ENCODE measurements around the gene LAMA2.

Gene LAMA2

GRCh38 chr6:129282019-129282418 is 399.1 kb downstream of the LAMA2 start:
- TF ChIP-seq FOXP2 (optimal IDR thresholded peaks at IDR 0.05; ENCODE audit: borderline replicate concordance, extremely low read depth, extremely low read length, insufficient read depth): no peak
- no peak for TF ChIP-seq SIN3A (IDR thresholded peaks at IDR 0.05; ENCODE audit: borderline replicate concordance, insufficient read depth, low read length)
- TF ChIP-seq TAF1 (IDR thresholded peaks at IDR 0.05; ENCODE audit: borderline replicate concordance, insufficient read depth, low read length): no peak
- TF ChIP-seq, protein P1, sequence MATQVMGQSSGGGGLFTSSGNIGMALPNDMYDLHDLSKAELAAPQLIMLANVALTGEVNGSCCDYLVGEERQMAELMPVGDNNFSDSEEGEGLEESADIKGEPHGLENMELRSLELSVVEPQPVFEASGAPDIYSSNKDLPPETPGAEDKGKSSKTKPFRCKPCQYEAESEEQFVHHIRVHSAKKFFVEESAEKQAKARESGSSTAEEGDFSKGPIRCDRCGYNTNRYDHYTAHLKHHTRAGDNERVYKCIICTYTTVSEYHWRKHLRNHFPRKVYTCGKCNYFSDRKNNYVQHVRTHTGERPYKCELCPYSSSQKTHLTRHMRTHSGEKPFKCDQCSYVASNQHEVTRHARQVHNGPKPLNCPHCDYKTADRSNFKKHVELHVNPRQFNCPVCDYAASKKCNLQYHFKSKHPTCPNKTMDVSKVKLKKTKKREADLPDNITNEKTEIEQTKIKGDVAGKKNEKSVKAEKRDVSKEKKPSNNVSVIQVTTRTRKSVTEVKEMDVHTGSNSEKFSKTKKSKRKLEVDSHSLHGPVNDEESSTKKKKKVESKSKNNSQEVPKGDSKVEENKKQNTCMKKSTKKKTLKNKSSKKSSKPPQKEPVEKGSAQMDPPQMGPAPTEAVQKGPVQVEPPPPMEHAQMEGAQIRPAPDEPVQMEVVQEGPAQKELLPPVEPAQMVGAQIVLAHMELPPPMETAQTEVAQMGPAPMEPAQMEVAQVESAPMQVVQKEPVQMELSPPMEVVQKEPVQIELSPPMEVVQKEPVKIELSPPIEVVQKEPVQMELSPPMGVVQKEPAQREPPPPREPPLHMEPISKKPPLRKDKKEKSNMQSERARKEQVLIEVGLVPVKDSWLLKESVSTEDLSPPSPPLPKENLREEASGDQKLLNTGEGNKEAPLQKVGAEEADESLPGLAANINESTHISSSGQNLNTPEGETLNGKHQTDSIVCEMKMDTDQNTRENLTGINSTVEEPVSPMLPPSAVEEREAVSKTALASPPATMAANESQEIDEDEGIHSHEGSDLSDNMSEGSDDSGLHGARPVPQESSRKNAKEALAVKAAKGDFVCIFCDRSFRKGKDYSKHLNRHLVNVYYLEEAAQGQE (IDR thresholded peaks at IDR 0.05; ENCODE audit: insufficient read depth in 1 of 2, low read depth in 2 of 2, low read length in 2 of 2): no peak

DNA sequence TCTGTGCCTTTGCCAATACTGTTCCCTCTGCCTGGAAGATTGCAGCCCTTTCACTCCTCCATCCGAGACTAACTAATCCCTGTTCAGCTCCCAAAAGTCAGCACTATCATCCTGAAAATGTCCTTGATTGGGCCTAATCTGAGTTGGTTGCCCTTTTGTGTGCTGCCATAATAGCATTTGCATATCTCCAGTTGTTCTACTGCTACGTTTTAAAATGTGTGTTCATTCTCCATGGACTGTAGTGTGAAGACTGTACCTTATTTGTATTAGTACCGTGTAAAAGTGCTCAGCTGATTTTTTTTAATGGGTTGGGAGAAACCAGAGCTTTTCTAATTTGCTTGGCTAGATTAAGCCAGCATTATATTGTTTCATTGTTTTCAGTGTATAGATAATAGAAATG is 401.3 kb downstream of the LAMA2 start:
- TF ChIP-seq TAF1 (IDR thresholded peaks at IDR 0.05; ENCODE audit: borderline replicate concordance, insufficient read depth, low read length) (no peak), SIN3A (IDR thresholded peaks at IDR 0.05; ENCODE audit: borderline replicate concordance, insufficient read depth, low read length) (no peak), FOXP2 (optimal IDR thresholded peaks at IDR 0.05; ENCODE audit: borderline replicate concordance, extremely low read depth, extremely low read length, insufficient read depth) (no peak), POLR2AphosphoS5 (IDR thresholded peaks at IDR 0.05; ENCODE audit: low read depth, low read length) (no peak)
- TF ChIP-seq, protein P1 (IDR thresholded peaks at IDR 0.05; ENCODE audit: insufficient read depth in 1 of 2, low read depth in 2 of 2, low read length in 2 of 2): no peak

DNA sequence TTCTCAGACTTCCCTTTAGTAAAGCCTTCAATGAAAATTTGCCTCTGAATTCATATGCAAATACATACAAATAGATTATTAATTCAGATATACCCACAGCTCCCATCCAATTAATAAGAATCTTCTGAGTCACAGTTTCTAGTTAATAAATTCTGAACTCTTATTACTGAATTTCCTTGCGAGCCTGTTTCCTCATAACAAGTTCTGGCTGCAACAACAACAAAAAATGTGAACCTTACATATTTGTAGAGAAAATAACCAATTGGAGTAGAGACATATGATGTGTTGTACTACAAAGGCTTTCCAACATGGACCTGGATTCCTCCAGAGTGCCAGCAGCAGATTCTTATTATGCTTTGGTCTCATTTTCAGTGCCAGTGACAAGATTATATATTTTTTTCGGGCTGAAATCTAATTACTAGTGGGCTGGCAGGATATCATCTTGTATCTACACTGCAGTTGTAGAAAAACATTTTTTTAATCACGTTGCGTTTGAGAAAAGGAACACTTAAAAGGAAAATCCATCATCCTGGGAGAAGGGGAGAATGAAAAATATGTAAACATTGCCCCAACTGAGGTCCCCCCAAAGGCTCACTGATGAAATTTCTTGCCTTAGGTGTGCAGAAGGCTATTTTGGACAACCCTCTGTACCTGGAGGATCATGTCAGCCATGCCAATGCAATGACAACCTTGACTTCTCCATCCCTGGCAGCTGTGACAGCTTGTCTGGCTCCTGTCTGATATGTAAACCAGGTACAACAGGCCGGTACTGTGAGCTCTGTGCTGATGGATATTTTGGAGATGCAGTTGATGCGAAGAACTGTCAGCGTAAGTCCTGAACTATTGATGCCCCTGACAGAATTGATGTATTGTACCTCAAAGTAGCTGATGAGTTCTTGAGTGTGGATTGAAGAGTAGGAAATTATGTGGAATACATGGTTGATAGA is 404.6 kb downstream of the LAMA2 start:
- TF ChIP-seq TAF1 (IDR thresholded peaks at IDR 0.05; ENCODE audit: borderline replicate concordance, insufficient read depth, low read length): no peak
- no peak for TF ChIP-seq FOXP2 (optimal IDR thresholded peaks at IDR 0.05; ENCODE audit: borderline replicate concordance, extremely low read depth, extremely low read length, insufficient read depth)
- TF ChIP-seq SIN3A (IDR thresholded peaks at IDR 0.05; ENCODE audit: borderline replicate concordance, insufficient read depth, low read length): no peak
- TF ChIP-seq POLR2AphosphoS5 (IDR thresholded peaks at IDR 0.05; ENCODE audit: low read depth, low read length): no peak
- TF ChIP-seq, protein P1 (IDR thresholded peaks at IDR 0.05; ENCODE audit: insufficient read depth in 1 of 2, low read depth in 2 of 2, low read length in 2 of 2): no peak

DNA sequence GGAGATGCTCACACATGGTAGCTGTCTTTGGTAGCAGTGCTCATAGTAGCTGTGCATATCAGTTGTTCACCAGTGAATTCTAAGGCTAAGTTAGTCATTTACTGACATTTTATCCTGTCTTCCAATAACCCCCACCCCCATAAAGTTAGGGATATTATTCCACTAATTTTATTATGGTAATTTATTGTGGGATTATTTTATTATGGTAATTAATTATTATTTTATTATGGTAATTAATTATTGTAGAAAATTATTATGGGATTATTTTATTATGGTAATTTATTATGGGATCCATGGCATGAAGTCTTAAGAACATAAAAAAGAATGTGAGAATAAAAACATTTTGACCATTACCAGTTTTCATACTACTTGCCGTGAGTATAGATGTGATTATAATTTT is 406.5 kb downstream of the LAMA2 start:
- TF ChIP-seq FOXP2 (optimal IDR thresholded peaks at IDR 0.05; ENCODE audit: borderline replicate concordance, extremely low read depth, extremely low read length, insufficient read depth): no peak
- no peak for TF ChIP-seq POLR2AphosphoS5 (IDR thresholded peaks at IDR 0.05; ENCODE audit: low read depth, low read length)
- TF ChIP-seq TAF1 (IDR thresholded peaks at IDR 0.05; ENCODE audit: borderline replicate concordance, insufficient read depth, low read length): no peak
- no peak for TF ChIP-seq SIN3A (IDR thresholded peaks at IDR 0.05; ENCODE audit: borderline replicate concordance, insufficient read depth, low read length)
- TF ChIP-seq, protein P1 (IDR thresholded peaks at IDR 0.05; ENCODE audit: insufficient read depth in 1 of 2, low read depth in 2 of 2, low read length in 2 of 2): no peak

Measured in PFSK-1 (cell line).